ENCODE data around the gene EIF2A.
"Not testable (repeated sequence)": the region's sequence is repeated elsewhere in the genome, so short reads cannot be mapped to it uniquely, and the experiment has no call there.

The EIF2A gene

GRCh38 chr3:150620002-150620689 lies 73.6 kb downstream of the EIF2A start:
- Histone ChIP-seq H3K27me3 (ENCODE audit: insufficient read depth, poor library complexity, severe bottlenecking) (no peaks in the 10 kb centered on the region), H3K27ac (replicated peaks) (no peak overlapping the region), H3K4me3 (replicated peaks; ENCODE audit: insufficient read depth, low read length) (no peak overlapping the region)
- DNase-seq (ENCODE audit: low read depth in 1 of 2, low spot score in 1 of 2), result no peak
- TF ChIP-seq REST (IDR thresholded peaks at IDR 0.05; ENCODE audit: insufficient replicate concordance, low read depth), result no peak
- TF ChIP-seq CTCF (IDR thresholded peaks at IDR 0.05; ENCODE audit: insufficient read depth, low read length), result no peak
- TF ChIP-seq POLR2AphosphoS5 (IDR thresholded peaks at IDR 0.05; ENCODE audit: low read depth), result no peak
- TF ChIP-seq GABPA (IDR thresholded peaks at IDR 0.05; ENCODE audit: low read depth), result no peak
- no peak for TF ChIP-seq SPI1 (IDR thresholded peaks at IDR 0.05; ENCODE audit: borderline replicate concordance, low read depth)

GRCh38 chr3:150622955-150623354 lies 76.4 kb downstream of the EIF2A start:
- H3K4me3 ChIP-seq (replicated peaks; ENCODE audit: insufficient read depth, low read length); H3K27me3 ChIP-seq (ENCODE audit: insufficient read depth, poor library complexity, severe bottlenecking); H3K27ac ChIP-seq (replicated peaks); DNase-seq (ENCODE audit: low read depth in 1 of 2, low spot score in 1 of 2): not testable (repeated sequence)

GRCh38 chr3:150623945-150624344 lies 77.4 kb downstream of the EIF2A start:
- TF ChIP-seq SPI1 (IDR thresholded peaks at IDR 0.05; ENCODE audit: borderline replicate concordance, low read depth) (no peak), REST (IDR thresholded peaks at IDR 0.05; ENCODE audit: insufficient replicate concordance, low read depth) (no peak), CTCF (IDR thresholded peaks at IDR 0.05; ENCODE audit: insufficient read depth, low read length) (no peak), POLR2AphosphoS5 (IDR thresholded peaks at IDR 0.05; ENCODE audit: low read depth) (no peak)
- DNase-seq (ENCODE audit: low read depth in 1 of 2, low spot score in 1 of 2), result no peak
- no peaks in the 10 kb centered on the region for H3K27me3 ChIP-seq (ENCODE audit: insufficient read depth, poor library complexity, severe bottlenecking)
- no peak overlapping the region for H3K27ac ChIP-seq (replicated peaks)
- no peak overlapping the region for H3K4me3 ChIP-seq (replicated peaks; ENCODE audit: insufficient read depth, low read length)

GRCh38 chr3:150626148-150626930 lies 79.8 kb downstream of the EIF2A start:
- H3K27me3 ChIP-seq (ENCODE audit: insufficient read depth, poor library complexity, severe bottlenecking), result no peaks in the 10 kb centered on the region
- DNase-seq (ENCODE audit: low read depth in 1 of 2, low spot score in 1 of 2), result no peak
- no peak overlapping the region for H3K27ac ChIP-seq (replicated peaks)
- H3K4me3 ChIP-seq (replicated peaks; ENCODE audit: insufficient read depth, low read length), result no peak overlapping the region
- no peak for TF ChIP-seq SPI1 (IDR thresholded peaks at IDR 0.05; ENCODE audit: borderline replicate concordance, low read depth)
- TF ChIP-seq REST (IDR thresholded peaks at IDR 0.05; ENCODE audit: insufficient replicate concordance, low read depth), result no peak
